LNCAP (cell line): ENCODE measurements around the gene PHF11.

Source experiments
- CTCF ChIP-seq: fragments of 450-650 bp; IDR thresholded peaks from 2 replicates; pipeline ENCODE4 v1.5.1; 2017; ENCODE audit warnings: mild to moderate bottlenecking

PHF11 gene

DNA sequence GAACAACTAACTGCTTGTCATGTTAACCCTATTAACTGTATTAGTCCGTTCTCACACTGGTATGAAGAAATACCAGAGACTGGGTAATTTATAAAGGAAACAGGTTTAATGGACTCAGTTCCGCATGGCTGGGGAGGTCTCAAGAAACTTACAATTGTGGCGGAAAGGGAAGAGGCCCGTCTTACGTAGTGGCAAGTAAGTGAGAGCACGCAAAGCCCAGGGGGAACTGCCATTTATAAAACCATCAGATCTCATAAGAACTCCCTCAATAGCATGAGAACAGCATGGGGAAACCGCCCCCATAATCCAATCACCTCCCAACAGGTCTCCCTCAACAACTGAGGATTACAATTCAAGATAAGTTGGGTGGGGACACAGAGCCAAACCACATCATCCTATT lies 34.7 kb downstream of the PHF11 start:
- no peak for TF ChIP-seq CTCF

GRCh38 chr13:49532593-49532992 lies 36.8 kb downstream of the PHF11 start:
- TF ChIP-seq CTCF, result no peak

- no peak for TF ChIP-seq CTCF
Observed at GRCh38 chr13:49533011-49533410, 37.3 kb downstream of the PHF11 start.

DNA sequence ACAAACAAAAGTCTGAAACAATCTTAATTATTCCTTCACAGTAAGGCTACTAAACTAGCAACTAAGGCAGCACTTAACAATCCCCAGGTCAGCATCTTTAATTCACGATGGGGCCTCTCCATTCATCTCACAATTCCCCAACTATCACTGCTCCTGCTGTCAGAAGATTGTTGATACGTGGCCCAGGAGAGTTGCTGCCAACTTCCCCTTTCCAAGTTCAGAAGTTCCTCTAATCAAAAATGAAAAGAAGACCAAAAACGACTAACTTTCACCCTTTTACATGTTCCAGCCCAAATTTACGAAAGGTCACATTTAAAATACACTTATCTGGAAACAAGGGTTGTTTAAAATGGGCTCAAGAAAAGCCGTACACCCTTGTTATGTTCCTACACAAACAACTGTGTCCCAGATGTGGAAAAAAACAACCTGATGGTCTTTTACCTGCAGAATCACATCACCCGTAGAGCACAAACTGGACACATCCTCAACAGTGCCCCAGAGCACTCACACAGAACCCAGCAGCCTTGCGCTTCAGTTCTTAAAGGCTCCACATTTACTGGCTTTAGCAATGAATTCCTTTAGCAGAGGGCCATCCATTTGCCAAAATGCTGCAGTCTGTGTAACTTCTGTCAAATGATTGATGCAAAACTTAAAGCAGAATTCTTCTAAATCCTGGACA lies 38.0 kb downstream of the PHF11 start:
- TF ChIP-seq CTCF, result no peak

DNA sequence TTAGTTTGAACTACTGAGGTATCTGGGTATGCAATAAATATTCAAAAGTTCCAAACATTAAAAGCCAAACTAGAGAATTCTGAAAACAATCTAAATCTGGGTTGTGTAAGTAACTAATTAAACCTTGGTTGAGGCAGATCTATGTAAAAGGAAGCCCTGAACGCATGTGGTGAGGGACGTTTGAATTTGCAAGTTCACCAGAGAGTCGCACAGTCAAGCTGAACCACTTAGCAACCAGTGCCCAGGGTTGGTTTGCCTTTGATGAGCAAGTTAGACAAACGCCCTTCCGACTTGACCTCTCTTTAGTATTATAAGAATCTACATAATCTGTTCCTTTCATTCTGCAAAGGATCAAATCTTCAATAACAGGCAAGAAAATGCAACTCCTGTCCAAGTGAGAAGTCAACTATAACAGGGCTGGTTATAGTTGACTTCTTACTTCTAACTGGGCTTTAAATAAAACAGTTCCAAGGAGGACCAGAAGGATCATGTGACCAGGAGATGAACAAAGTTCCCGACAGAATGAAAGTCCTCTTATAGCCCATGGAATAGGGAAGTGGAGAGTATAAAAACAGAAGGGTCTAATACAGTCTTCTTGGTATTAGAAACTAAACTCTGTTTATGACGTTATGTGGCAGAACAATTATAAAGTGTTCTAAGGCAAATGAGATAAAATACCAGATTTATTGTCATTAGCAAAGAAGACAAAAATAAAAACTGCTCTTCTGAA lies 40.6 kb downstream of the PHF11 start:
- no peak for TF ChIP-seq CTCF

DNA sequence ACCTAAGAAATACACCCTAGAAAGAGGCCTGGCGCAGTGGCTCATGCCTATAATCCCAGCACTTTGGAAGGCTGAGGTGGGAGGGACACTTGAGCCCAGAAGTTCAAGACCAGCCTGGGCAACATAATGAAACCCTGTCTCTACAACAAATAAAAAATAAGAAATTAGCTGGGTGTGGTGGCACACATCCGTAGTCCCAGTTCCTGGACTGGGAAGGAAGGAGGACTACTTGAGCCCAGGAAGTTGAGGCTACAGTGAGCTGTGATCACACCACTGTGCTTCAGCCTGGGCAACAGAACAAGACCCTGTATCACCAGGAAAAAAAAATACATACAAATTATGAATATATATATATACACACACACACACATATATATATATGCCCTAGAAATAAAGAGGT lies 42.7 kb downstream of the PHF11 start:
- TF ChIP-seq CTCF, result no peak

DNA sequence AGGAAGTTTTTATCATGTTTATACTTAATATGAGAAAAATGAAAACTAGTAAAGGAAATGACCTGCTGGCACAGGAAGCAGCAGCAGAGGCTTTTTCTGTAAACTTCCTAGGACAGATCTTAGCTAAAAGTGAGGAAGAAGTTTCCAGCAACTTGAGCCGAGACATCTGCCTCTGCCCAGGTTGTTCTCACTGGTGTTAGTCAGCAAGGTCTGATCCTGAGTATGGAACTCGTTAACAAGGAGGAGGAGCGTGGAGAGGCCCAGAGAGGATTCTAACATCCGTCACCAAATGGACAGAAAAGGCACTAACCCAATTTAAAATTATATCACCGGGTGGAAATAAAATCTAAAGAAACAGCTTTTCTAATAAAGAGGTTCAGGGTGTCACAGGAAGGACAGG lies 43.6 kb downstream of the PHF11 start:
- no peak for TF ChIP-seq CTCF
